ENCODE measurements around the gene SLC25A51. TPM values are rescaled to one million over a fixed set of nuclear protein-coding genes. Genes with fewer than 3 reads are reported as not detected.
"Not testable (repeated sequence)": the region's sequence is repeated elsewhere in the genome, so short reads cannot be mapped to it uniquely, and the experiment has no call there.

SLC25A51 gene
- total RNA-seq, 4 donors from 2014 or later, result 16.0 to 30.7 (median 22.2) TPM

- ATAC-seq (no peak), DNase-seq (no peak)
- no peaks in the 10 kb centered on the region for H3K27me3 ChIP-seq
- intact Hi-C loops (cut with DNase I; ENCODE audit: low total_unique reads), result loop anchor here (5.0 kb wide), 1 partner anchor 471 kb away; no protein-coding TSS in a partner anchor
- no peaks in the 10 kb centered on the region for H3K9me3 ChIP-seq
- H3K4me3 ChIP-seq, result no peak overlapping the region
- no peaks in the 10 kb centered on the region for H3K4me1 ChIP-seq
- H3K27ac ChIP-seq, result no peak overlapping the region
- in situ Hi-C loops (cut with MboI; ENCODE audit: low sequenced_read_pairs in 4 of 4), result loop anchor here (5.0 to 25.0 kb wide), 8 partner anchors 64 to 494 kb away; partner anchors contain the start of genes FBXO10 (in 1 of the 4) and TOMM5 (in 1 of the 4)
- TF ChIP-seq CTCF (IDR thresholded peaks at IDR 0.05 in 4 of 5, conservative IDR thresholded peaks at IDR 0.05 in 1 of 5) (no peak), POLR2A (IDR thresholded peaks at IDR 0.05) (no peak)
- H3K36me3 ChIP-seq, result no peaks in the 10 kb centered on the region
These were observed 7.3 kb upstream of the SLC25A51 start for GRCh38 chr9:37911271-37911681.

- Histone ChIP-seq H3K27me3 (no peaks in the 10 kb centered on the region), H3K36me3 (no peaks in the 10 kb centered on the region), H3K27ac (no peak overlapping the region), H3K4me3 (no peak overlapping the region), H3K9me3 (no peaks in the 10 kb centered on the region), H3K4me1 (no peaks in the 10 kb centered on the region)
- ATAC-seq (no peak), DNase-seq (no peak)
- intact Hi-C loops (cut with DNase I; ENCODE audit: low total_unique reads) (loop anchor here (5.0 kb wide), 1 partner anchor 472 kb away; no protein-coding TSS in a partner anchor), in situ Hi-C loops (cut with MboI; ENCODE audit: low sequenced_read_pairs in 4 of 4) (loop anchor here (5.0 to 25.0 kb wide), 8 partner anchors 65 to 495 kb away; partner anchors contain the start of genes FBXO10 (in 1 of the 4) and TOMM5 (in 1 of the 4))
- no peak for TF ChIP-seq POLR2A (IDR thresholded peaks at IDR 0.05)
- TF ChIP-seq CTCF (IDR thresholded peaks at IDR 0.05 in 4 of 5, conservative IDR thresholded peaks at IDR 0.05 in 1 of 5), result no peak
These were observed 6.3 kb upstream of the SLC25A51 start for GRCh38 chr9:37910271-37910670.

GRCh38 chr9:37909836-37910235, 5.9 kb upstream of the SLC25A51 start:
- not testable (repeated sequence) for H3K4me3 ChIP-seq, H3K27ac ChIP-seq, ATAC-seq, DNase-seq, H3K9me3 ChIP-seq, H3K27me3 ChIP-seq, H3K4me1 ChIP-seq, H3K36me3 ChIP-seq
- in situ Hi-C loops (cut with MboI; ENCODE audit: low sequenced_read_pairs in 4 of 4), result loop anchor here (5.0 to 25.0 kb wide), 9 partner anchors 65 to 495 kb away; partner anchors contain the start of genes FBXO10 (in 1 of the 4) and TOMM5 (in 1 of the 4)
- intact Hi-C loops (cut with DNase I; ENCODE audit: low total_unique reads), result loop anchor here (5.0 to 10.0 kb wide), 2 partner anchors 105 to 472 kb away; partner anchors contain the start of gene DCAF10

GRCh38 chr9:37909326-37909725, 5.4 kb upstream of the SLC25A51 start:
- Histone ChIP-seq H3K36me3 (no peaks in the 10 kb centered on the region), H3K4me1 (no peaks in the 10 kb centered on the region), H3K27me3 (no peaks in the 10 kb centered on the region), H3K4me3 (no peak overlapping the region), H3K9me3 (no peaks in the 10 kb centered on the region), H3K27ac (no peak overlapping the region)
- TF ChIP-seq POLR2A (IDR thresholded peaks at IDR 0.05) (no peak), CTCF (IDR thresholded peaks at IDR 0.05 in 4 of 5, conservative IDR thresholded peaks at IDR 0.05 in 1 of 5) (no peak)
- ATAC-seq, result no peak
- in situ Hi-C loops (cut with MboI; ENCODE audit: low sequenced_read_pairs in 4 of 4), result loop anchor here in 2 of 4 donors (5.0 to 25.0 kb wide), 4 partner anchors 165 to 493 kb away; partner anchors contain the start of genes FBXO10 (in 1 of the 2) and TOMM5 (in 1 of the 2)
- no peak for DNase-seq
- intact Hi-C loops (cut with DNase I; ENCODE audit: low total_unique reads), result loop anchor here (10.0 kb wide), 1 partner anchor 105 kb away; the partner anchor contains the start of gene DCAF10

GRCh38 chr9:37908698-37909186, 4.8 kb upstream of the SLC25A51 start:
- H3K9me3 ChIP-seq, result no peaks in the 10 kb centered on the region
- no peaks in the 10 kb centered on the region for H3K36me3 ChIP-seq
- ATAC-seq, result no peak
- H3K4me3 ChIP-seq, result no peak overlapping the region
- no peaks in the 10 kb centered on the region for H3K4me1 ChIP-seq
- DNase-seq, result no peak
- intact Hi-C loops (cut with DNase I; ENCODE audit: low total_unique reads), result loop anchor here (10.0 kb wide), 1 partner anchor 104 kb away; the partner anchor contains the start of gene DCAF10
- H3K27me3 ChIP-seq, result no peaks in the 10 kb centered on the region
- TF ChIP-seq CTCF (IDR thresholded peaks at IDR 0.05 in 4 of 5, conservative IDR thresholded peaks at IDR 0.05 in 1 of 5), result no peak
- TF ChIP-seq POLR2A (IDR thresholded peaks at IDR 0.05), result no peak
- in situ Hi-C loops (cut with MboI; ENCODE audit: low sequenced_read_pairs in 4 of 4), result loop anchor here in 2 of 4 donors (5.0 to 25.0 kb wide), 4 partner anchors 166 to 494 kb away; partner anchors contain the start of genes FBXO10 (in 1 of the 2) and TOMM5 (in 1 of the 2)
- no peak overlapping the region for H3K27ac ChIP-seq

Data from gastrocnemius medialis (tissue), 4 donors.